ENCODE measurements around the gene PLCH1. TPM values are rescaled to one million over a fixed set of nuclear protein-coding genes. Genes with fewer than 3 reads are reported as not detected.

PLCH1 gene
- total RNA-seq, 1 experiment from 2014 or later: 8.9 TPM

- TF ChIP-seq ZBTB43 (CRISPR knock-in tag; IDR thresholded peaks at IDR 0.05) (no peak), ZNF317 (CRISPR knock-in tag; IDR thresholded peaks at IDR 0.05; ENCODE audit: borderline replicate concordance, low read depth) (no peak), PRDM15 (CRISPR knock-in tag; IDR thresholded peaks at IDR 0.05) (no peak), IRF2 (CRISPR knock-in tag; IDR thresholded peaks at IDR 0.05; ENCODE audit: borderline replicate concordance, low read depth) (no peak), CBFB (CRISPR knock-in tag; IDR thresholded peaks at IDR 0.05; ENCODE audit: low read depth) (no peak), GABPB1 (CRISPR knock-in tag; IDR thresholded peaks at IDR 0.05) (no peak), MYBL2 (CRISPR knock-in tag; IDR thresholded peaks at IDR 0.05) (no peak), CTCF (IDR thresholded peaks at IDR 0.05) (no peak), CDX4 (CRISPR knock-in tag; IDR thresholded peaks at IDR 0.05; ENCODE audit: borderline replicate concordance) (no peak)
Measured at GRCh38 chr3:155356594-155357370, 388.1 kb downstream of the PLCH1 start (continued).

- TF ChIP-seq TP53 (CRISPR knock-in tag; IDR thresholded peaks at IDR 0.05) (no peak), SOX15 (CRISPR knock-in tag; IDR thresholded peaks at IDR 0.05) (no peak), FOXJ3 (CRISPR knock-in tag; IDR thresholded peaks at IDR 0.05; ENCODE audit: borderline replicate concordance) (no peak), GTF2I (CRISPR knock-in tag; conservative IDR thresholded peaks at IDR 0.05) (no peak), ZNF425 (CRISPR knock-in tag; conservative IDR thresholded peaks at IDR 0.05) (no peak), USF2 (CRISPR knock-in tag; IDR thresholded peaks at IDR 0.05) (no peak), ZBTB21 (CRISPR knock-in tag; IDR thresholded peaks at IDR 0.05; ENCODE audit: borderline replicate concordance) (no peak), MLX (CRISPR knock-in tag; IDR thresholded peaks at IDR 0.05) (no peak), FOXP4 (CRISPR knock-in tag; IDR thresholded peaks at IDR 0.05) (no peak), ESRRA (CRISPR knock-in tag; IDR thresholded peaks at IDR 0.05; ENCODE audit: borderline replicate concordance) (no peak), HMGA2 (CRISPR knock-in tag; IDR thresholded peaks at IDR 0.05) (no peak), RELA (CRISPR knock-in tag; IDR thresholded peaks at IDR 0.05; ENCODE audit: borderline replicate concordance) (no peak)
- peaks cover 7% of the 10 kb centered on the region for H3K36me3 Mint-ChIP-seq
- H3K27ac Mint-ChIP-seq: no peak overlapping the region
- peaks cover 46% of the 10 kb centered on the region for H3K27me3 Mint-ChIP-seq (ENCODE audit: low read depth)
- ChIA-PET CTCF (interaction anchor here (0.6 to 4.2 kb wide), 2 partner anchors 347 to 508 kb away, joined by 3 to 24 read pairs; no protein-coding TSS in a partner anchor), POLR2A (no interaction called here)
- DNase-seq (ENCODE audit: low spot score) (no peak), ATAC-seq (no peak)
- H3K4me3 Mint-ChIP-seq: no peak overlapping the region
- peaks cover 39% of the 10 kb centered on the region for H3K4me1 Mint-ChIP-seq
- peaks cover 6% of the 10 kb centered on the region for H3K9me3 Mint-ChIP-seq
Measured at GRCh38 chr3:155354658-155355057, 390.2 kb downstream of the PLCH1 start.
